SKM-1 (cell line): Measurements from ENCODE around the gene COL4A3.
"Not testable (repeated sequence)": the region's sequence is repeated elsewhere in the genome, so short reads cannot be mapped to it uniquely, and the experiment has no call there.

ENCODE experiments used
- DNase-seq: peaks from one replicate; lab custom pipeline; 2025; ENCODE audit not compliant: unreplicated experiment; lab: John Stamatoyannopoulos, UW

COL4A3 gene

GRCh38 chr2:227206406-227206805 lies 42.0 kb downstream of the COL4A3 start:
- no peak for DNase-seq

DNA sequence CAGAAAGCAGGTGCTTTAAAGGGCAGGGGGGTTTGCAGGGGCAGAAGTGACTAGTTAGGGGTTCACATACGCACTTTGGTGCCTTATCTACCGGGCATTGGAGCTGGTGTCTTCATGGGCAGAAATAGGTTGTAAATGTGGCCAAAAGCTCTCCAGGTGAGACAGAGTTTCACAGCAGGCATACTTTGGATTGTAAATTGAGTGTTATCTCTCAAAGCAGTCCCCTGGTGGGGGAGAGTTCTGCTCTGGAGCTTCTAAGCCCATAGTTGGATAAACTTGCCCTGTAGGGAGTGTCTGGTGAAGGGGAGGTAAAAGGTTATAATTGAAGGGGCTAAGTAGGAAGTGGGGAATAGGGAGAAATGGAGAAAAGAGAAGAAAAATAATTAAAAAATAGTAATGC lies 43.1 kb downstream of the COL4A3 start:
- DNase-seq, result no peak

GRCh38 chr2:227214622-227215041 lies 50.2 kb downstream of the COL4A3 start:
- no peak for DNase-seq

GRCh38 chr2:227219312-227220105 lies 55.1 kb downstream of the COL4A3 start:
- no peak for DNase-seq

- no peak for DNase-seq
Observed at GRCh38 chr2:227221120-227221519, 56.7 kb downstream of the COL4A3 start.

DNA sequence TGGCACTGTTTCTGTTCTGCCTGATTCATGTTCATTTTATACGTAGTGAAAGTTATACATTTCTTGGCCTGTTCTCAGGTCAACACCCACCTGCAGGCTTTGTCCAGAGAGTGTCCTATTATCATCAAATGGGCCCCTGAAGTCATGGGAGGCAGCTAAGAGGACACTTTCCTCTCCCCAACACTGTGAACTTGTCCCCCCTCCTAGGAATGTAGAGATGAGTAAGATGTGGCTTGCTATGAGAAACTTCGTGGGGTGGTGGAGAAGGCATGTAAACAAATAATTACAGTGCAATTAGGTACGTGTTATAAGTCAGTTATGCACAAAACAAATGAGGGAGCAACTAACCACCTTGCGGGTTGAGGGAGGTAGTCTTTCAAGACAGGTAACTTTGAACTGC lies 57.9 kb downstream of the COL4A3 start:
- DNase-seq, result no peak

DNA sequence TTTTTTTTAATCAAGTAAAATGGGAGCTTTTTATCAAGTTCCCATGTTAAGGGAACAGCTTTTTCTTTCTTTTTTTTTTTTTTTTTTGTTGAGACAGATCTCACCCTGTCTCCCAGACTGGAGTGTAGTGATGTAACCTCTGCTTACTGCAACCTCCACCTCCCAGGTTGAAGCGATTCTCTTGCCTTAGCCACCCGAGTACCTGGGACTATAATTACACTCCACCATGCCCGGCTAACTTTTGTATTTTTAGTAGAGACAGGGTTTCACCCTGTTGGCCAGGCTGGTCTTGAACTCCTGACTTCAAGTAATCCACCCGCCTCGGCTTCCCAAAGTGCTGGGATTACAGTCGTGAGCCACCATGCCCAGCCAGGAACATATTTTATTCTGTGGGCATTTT lies 61.2 kb downstream of the COL4A3 start:
- DNase-seq, result not testable (repeated sequence)

DNA sequence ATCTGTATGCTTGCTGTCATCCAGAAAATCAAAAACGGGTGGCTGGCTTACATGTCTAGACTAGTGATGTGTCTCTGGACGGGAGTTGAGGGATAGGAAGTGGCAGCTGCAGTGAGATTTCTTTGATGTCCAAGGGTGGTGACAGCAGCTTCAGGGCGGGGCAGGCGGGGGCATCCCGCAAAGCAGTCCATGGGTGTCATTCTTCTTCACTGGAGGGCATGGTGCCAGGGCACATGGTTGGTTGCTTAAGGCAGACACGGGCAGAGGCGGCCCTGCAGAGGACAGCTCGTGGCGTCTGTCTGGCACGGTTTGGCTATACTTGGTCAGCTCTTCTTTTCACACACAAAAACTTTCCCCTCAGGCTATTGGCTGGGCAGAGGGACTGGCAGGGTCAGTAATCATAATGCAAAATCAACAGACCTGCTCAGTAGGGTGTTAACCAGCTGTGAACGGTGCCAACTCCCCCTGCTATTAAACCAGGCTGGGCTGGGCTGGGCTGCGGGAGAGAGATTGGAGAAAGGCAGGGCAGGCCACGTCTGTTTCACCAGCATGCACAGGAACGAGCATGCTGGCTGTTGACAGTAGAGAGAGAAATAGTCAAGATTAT lies 63.7 kb downstream of the COL4A3 start:
- no peak for DNase-seq

DNA sequence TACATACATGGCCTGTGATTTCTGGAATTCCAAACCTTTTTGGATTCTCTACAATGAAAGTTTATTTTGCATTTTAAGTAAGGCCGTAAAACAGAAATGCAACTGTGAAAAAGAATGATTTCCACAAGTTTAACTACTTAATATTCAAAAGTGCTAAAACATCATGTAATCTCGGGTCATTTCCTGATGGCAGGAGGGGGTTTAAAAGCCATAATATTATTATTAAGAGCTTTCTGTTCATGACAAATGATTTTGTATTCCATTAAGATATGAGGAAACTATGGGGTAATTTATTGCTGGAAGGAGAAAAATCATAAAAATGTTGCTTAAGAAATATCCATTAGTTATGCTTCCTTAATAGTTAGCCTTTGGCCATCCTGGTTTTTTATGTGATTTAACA lies 65.7 kb downstream of the COL4A3 start:
- no peak for DNase-seq

DNA sequence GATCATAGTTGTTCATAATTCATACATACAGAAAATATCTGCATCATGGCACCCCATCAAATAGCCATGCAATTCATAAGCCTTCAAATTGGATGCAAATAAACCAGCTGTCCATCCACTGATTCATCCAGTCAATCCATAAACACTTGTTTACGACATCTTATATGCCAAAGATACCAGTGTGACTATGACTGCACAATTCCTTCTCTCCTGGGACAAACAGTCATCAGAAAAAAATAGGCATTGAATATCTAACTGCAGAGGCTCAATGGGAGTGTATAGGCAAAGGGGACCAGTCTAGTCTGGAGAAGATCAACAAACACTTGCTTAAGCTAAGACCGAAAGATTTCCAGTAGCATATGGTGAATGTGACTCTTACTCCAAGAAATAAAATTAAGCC lies 70.0 kb downstream of the COL4A3 start:
- DNase-seq, result no peak

DNA sequence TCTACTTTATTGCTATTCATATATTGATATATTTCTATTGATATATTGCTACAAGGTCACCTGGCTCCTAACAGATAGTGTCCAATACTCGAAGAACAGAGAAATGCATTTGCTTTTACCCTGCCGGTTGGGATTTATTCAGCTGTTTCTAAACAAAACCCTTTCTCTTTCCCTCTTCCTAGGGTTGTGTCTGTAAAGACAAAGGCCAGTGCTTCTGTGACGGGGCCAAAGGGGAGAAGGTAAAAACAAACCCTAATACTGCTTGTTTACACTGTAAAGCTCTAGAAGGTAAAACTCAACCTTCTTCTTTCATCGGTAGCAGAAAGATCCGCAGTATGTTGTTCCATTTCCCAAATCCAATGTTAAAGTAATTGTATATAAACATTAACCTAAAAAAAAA lies 73.4 kb downstream of the COL4A3 start:
- no peak for DNase-seq

DNA sequence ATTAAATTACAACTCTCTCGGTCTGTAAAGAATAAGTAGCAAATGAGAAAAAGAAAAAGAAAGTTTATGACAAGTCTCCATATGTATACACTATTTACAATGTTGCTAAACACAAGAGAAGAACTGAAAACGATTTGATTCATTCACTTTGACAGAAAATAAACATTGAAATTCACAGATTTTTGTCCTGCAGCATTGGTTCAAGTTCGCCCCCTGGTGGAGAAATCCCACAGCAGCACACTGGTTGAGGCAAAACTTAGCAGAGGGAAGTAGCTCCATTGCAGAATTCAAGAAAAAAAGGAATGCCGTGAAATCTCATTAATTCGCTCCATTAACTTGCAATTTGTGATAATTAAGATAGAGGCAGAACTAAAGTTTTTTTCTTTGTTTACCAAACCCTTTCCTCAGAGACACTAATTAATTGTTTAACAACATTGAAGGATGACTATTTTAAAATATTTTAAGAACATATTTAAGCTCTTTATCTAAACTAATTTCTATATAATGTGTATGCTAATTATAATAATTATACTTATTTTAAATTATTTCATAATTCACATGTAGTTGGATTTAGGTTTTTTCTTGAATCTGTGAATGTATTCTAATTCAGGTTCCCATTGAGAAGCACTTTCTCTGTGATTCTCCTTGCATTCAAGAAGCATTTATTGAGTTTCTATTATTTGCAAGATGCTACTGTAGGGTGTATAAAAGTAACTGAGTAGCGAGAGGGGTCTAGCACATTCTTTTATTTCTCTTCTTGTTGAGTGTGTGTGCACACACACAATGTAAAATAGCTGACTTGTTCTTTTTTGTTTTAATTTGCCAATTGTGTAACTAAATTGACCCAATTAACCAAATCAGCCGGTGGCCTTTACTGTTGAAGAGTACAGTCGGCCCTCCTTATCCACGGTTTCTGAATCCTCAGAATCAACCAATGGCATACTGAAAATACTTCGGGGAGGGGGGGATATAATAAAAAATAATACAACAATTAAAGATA lies 74.1 kb downstream of the COL4A3 start:
- peak; percentile 43 for DNase-seq

DNA sequence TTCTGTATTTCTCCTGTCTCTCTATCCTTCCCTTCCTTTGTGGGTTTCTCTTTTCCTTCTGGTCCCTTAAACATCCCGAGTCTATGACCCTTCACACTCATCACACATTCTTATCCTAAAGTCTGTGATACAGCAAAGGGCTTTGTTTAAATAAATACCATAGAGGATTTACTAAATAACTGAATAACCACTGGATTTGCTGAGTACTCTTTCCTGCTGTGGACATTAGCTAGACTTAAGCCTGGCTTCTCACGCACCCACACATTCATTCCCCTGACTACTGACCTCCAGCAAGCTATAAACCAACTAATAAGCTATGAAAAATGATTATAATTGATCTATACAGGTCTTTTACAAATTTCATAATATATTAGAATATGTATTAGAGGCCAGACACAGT lies 76.6 kb downstream of the COL4A3 start:
- DNase-seq, result no peak

DNA sequence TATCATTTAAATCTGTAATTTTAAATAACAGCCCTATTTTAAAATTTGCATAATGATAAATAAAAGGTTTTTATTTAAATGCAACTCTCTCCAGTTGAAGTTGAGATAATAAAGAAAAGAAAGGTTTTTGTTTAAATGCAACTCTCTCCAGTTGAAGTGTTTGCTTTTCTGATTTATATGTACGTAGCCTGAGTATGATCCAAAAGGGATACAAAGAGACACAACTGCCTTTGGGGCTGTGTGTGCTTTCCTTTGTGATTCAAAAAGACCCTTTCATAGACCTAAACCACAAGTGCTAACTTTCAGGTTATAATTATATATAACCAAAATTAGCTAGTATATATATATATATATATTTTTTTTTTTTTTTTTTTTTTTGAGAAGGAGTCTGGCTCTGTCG lies 84.5 kb downstream of the COL4A3 start:
- no peak for DNase-seq

- no peak for DNase-seq
Observed at GRCh38 chr2:227252831-227253230, 88.4 kb downstream of the COL4A3 start.

DNA sequence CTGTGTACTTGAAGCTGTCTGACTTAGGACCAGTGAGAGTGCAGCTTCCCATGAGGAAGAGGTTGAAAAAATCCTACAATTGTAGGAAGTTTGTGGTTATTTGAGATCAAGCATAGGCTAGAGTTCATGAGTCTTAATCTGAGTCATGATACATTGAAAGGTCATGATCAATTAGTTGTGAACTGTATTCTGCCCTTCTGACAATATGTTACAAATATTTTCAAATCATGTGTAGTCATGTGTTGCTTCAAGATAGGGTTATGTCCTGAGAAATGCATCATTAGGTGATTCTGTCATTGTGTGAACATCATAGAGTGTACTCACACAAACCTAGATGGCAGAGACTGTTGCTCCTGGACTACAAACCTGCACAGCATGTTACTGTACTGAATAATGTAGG lies 92.2 kb downstream of the COL4A3 start:
- no peak for DNase-seq

- DNase-seq, result no peak
Observed at GRCh38 chr2:227257820-227258219, 93.4 kb downstream of the COL4A3 start.

GRCh38 chr2:227260041-227260440 lies 95.6 kb downstream of the COL4A3 start:
- no peak for DNase-seq

GRCh38 chr2:227267410-227268115 lies 103.1 kb downstream of the COL4A3 start:
- DNase-seq, result no peak

GRCh38 chr2:227280895-227281294 lies 116.5 kb downstream of the COL4A3 start:
- DNase-seq, result no peak

DNA sequence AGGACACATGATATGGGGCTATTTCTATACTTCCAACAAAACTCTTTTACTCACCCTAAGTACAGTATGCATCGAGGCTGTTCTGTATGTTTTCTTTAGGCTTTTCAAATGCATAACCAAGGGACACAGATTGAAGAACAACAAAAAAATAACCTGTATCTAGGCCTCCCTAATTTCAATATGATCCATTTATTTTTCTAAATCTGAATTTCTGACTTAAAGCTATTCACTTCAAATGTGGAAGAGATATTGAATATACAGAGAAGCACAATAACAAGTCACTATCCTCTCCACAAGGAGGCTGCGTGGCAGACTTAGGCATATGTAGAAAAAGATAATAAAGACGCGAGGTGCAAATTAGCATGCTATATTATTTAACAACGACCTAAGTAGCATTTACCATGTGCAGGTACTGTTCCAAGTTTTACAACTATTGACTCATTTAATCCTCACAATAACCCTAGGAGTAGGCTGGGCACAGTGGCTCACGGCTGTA lies 121.4 kb downstream of the COL4A3 start:
- DNase-seq, result no peak
